Measurements from ENCODE around the gene BRINP2.

BRINP2 gene

GRCh38 chr1:177135250-177135649 lies 35.5 kb upstream of the BRINP2 start:
- H3K27me3 ChIP-seq (ENCODE audit: control insufficient read depth in 2 of 2, insufficient read depth in 2 of 2, low read length in 2 of 2): no peaks in the 10 kb centered on the region
- no peaks in the 10 kb centered on the region for H3K36me3 ChIP-seq (ENCODE audit: control insufficient read depth in 2 of 2, insufficient read depth in 2 of 2, low read length in 2 of 2)
- no peak overlapping the region for H3K4me3 ChIP-seq (ENCODE audit: low read length in 2 of 2)
- H3K9ac ChIP-seq (ENCODE audit: low read depth in 1 of 2, low read length in 2 of 2): no peak overlapping the region
- H3K9me3 ChIP-seq (ENCODE audit: control insufficient read depth in 2 of 2, low read length in 2 of 2): no peaks in the 10 kb centered on the region
- no peaks in the 10 kb centered on the region for H3K4me1 ChIP-seq (ENCODE audit: control insufficient read depth in 2 of 2, insufficient read depth in 2 of 2, low read length in 2 of 2)
- H3K27ac ChIP-seq (ENCODE audit: low read depth in 2 of 2, low read length in 2 of 2): no peak overlapping the region

GRCh38 chr1:177137814-177138213 lies 32.9 kb upstream of the BRINP2 start:
- no peak overlapping the region for H3K27ac ChIP-seq (ENCODE audit: low read depth in 2 of 2, low read length in 2 of 2)
- H3K4me3 ChIP-seq (ENCODE audit: low read length in 2 of 2): no peak overlapping the region
- H3K36me3 ChIP-seq (ENCODE audit: control insufficient read depth in 2 of 2, insufficient read depth in 2 of 2, low read length in 2 of 2): no peaks in the 10 kb centered on the region
- no peaks in the 10 kb centered on the region for H3K9me3 ChIP-seq (ENCODE audit: control insufficient read depth in 2 of 2, low read length in 2 of 2)
- no peaks in the 10 kb centered on the region for H3K27me3 ChIP-seq (ENCODE audit: control insufficient read depth in 2 of 2, insufficient read depth in 2 of 2, low read length in 2 of 2)
- H3K4me1 ChIP-seq (ENCODE audit: control insufficient read depth in 2 of 2, insufficient read depth in 2 of 2, low read length in 2 of 2): no peaks in the 10 kb centered on the region
- no peak overlapping the region for H3K9ac ChIP-seq (ENCODE audit: low read depth in 1 of 2, low read length in 2 of 2)

- H3K27ac ChIP-seq (ENCODE audit: low read depth in 2 of 2, low read length in 2 of 2): no peak overlapping the region
Measured at GRCh38 chr1:177138347-177138746, 32.4 kb upstream of the BRINP2 start.

GRCh38 chr1:177142010-177142409 lies 28.7 kb upstream of the BRINP2 start:
- no peaks in the 10 kb centered on the region for H3K36me3 ChIP-seq (ENCODE audit: control insufficient read depth in 2 of 2, insufficient read depth in 2 of 2, low read length in 2 of 2)
- no peaks in the 10 kb centered on the region for H3K9me3 ChIP-seq (ENCODE audit: control insufficient read depth in 2 of 2, low read length in 2 of 2)
- H3K27ac ChIP-seq (ENCODE audit: low read depth in 2 of 2, low read length in 2 of 2): no peak overlapping the region
- H3K27me3 ChIP-seq (ENCODE audit: control insufficient read depth in 2 of 2, insufficient read depth in 2 of 2, low read length in 2 of 2): no peaks in the 10 kb centered on the region
- H3K9ac ChIP-seq (ENCODE audit: low read depth in 1 of 2, low read length in 2 of 2): no peak overlapping the region
- no peak overlapping the region for H3K4me3 ChIP-seq (ENCODE audit: low read length in 2 of 2)
- no peaks in the 10 kb centered on the region for H3K4me1 ChIP-seq (ENCODE audit: control insufficient read depth in 2 of 2, insufficient read depth in 2 of 2, low read length in 2 of 2)

More at GRCh38 chr1:177138347-177138746, 32.4 kb upstream of the BRINP2 start:
- Histone ChIP-seq H3K27me3 (ENCODE audit: control insufficient read depth in 2 of 2, insufficient read depth in 2 of 2, low read length in 2 of 2) (no peaks in the 10 kb centered on the region), H3K4me3 (ENCODE audit: low read length in 2 of 2) (no peak overlapping the region), H3K9ac (ENCODE audit: low read depth in 1 of 2, low read length in 2 of 2) (no peak overlapping the region), H3K4me1 (ENCODE audit: control insufficient read depth in 2 of 2, insufficient read depth in 2 of 2, low read length in 2 of 2) (no peaks in the 10 kb centered on the region), H3K9me3 (ENCODE audit: control insufficient read depth in 2 of 2, low read length in 2 of 2) (no peaks in the 10 kb centered on the region), H3K36me3 (ENCODE audit: control insufficient read depth in 2 of 2, insufficient read depth in 2 of 2, low read length in 2 of 2) (no peaks in the 10 kb centered on the region)

- H3K4me3 ChIP-seq (ENCODE audit: low read length in 2 of 2): no peak overlapping the region
- no peak overlapping the region for H3K9ac ChIP-seq (ENCODE audit: low read depth in 1 of 2, low read length in 2 of 2)
- H3K27me3 ChIP-seq (ENCODE audit: control insufficient read depth in 2 of 2, insufficient read depth in 2 of 2, low read length in 2 of 2): no peaks in the 10 kb centered on the region
- H3K4me1 ChIP-seq (ENCODE audit: control insufficient read depth in 2 of 2, insufficient read depth in 2 of 2, low read length in 2 of 2): no peaks in the 10 kb centered on the region
- H3K27ac ChIP-seq (ENCODE audit: low read depth in 2 of 2, low read length in 2 of 2): no peak overlapping the region
- H3K9me3 ChIP-seq (ENCODE audit: control insufficient read depth in 2 of 2, low read length in 2 of 2): no peaks in the 10 kb centered on the region
- H3K36me3 ChIP-seq (ENCODE audit: control insufficient read depth in 2 of 2, insufficient read depth in 2 of 2, low read length in 2 of 2): no peaks in the 10 kb centered on the region
Measured at GRCh38 chr1:177142791-177143271, 27.9 kb upstream of the BRINP2 start.

GRCh38 chr1:177145106-177146070 lies 25.4 kb upstream of the BRINP2 start:
- Histone ChIP-seq H3K36me3 (ENCODE audit: control insufficient read depth in 2 of 2, insufficient read depth in 2 of 2, low read length in 2 of 2) (no peaks in the 10 kb centered on the region), H3K4me1 (ENCODE audit: control insufficient read depth in 2 of 2, insufficient read depth in 2 of 2, low read length in 2 of 2) (no peaks in the 10 kb centered on the region), H3K9ac (ENCODE audit: low read depth in 1 of 2, low read length in 2 of 2) (no peak overlapping the region), H3K27me3 (ENCODE audit: control insufficient read depth in 2 of 2, insufficient read depth in 2 of 2, low read length in 2 of 2) (no peaks in the 10 kb centered on the region), H3K27ac (ENCODE audit: low read depth in 2 of 2, low read length in 2 of 2) (no peak overlapping the region), H3K4me3 (ENCODE audit: low read length in 2 of 2) (no peak overlapping the region), H3K9me3 (ENCODE audit: control insufficient read depth in 2 of 2, low read length in 2 of 2) (no peaks in the 10 kb centered on the region)

GRCh38 chr1:177146499-177146898 lies 24.3 kb upstream of the BRINP2 start:
- no peak overlapping the region for H3K4me3 ChIP-seq (ENCODE audit: low read length in 2 of 2)
- H3K27me3 ChIP-seq (ENCODE audit: control insufficient read depth in 2 of 2, insufficient read depth in 2 of 2, low read length in 2 of 2): no peaks in the 10 kb centered on the region
- no peak overlapping the region for H3K27ac ChIP-seq (ENCODE audit: low read depth in 2 of 2, low read length in 2 of 2)
- H3K36me3 ChIP-seq (ENCODE audit: control insufficient read depth in 2 of 2, insufficient read depth in 2 of 2, low read length in 2 of 2): no peaks in the 10 kb centered on the region
- no peak overlapping the region for H3K9ac ChIP-seq (ENCODE audit: low read depth in 1 of 2, low read length in 2 of 2)
- no peaks in the 10 kb centered on the region for H3K4me1 ChIP-seq (ENCODE audit: control insufficient read depth in 2 of 2, insufficient read depth in 2 of 2, low read length in 2 of 2)
- no peaks in the 10 kb centered on the region for H3K9me3 ChIP-seq (ENCODE audit: control insufficient read depth in 2 of 2, low read length in 2 of 2)

GRCh38 chr1:177162243-177162642 lies 8.5 kb upstream of the BRINP2 start:
- no peaks in the 10 kb centered on the region for H3K36me3 ChIP-seq (ENCODE audit: control insufficient read depth in 2 of 2, insufficient read depth in 2 of 2, low read length in 2 of 2)
- no peaks in the 10 kb centered on the region for H3K4me1 ChIP-seq (ENCODE audit: control insufficient read depth in 2 of 2, insufficient read depth in 2 of 2, low read length in 2 of 2)
- no peak overlapping the region for H3K4me3 ChIP-seq (ENCODE audit: low read length in 2 of 2)
- no peaks in the 10 kb centered on the region for H3K9me3 ChIP-seq (ENCODE audit: control insufficient read depth in 2 of 2, low read length in 2 of 2)
- no peak overlapping the region for H3K9ac ChIP-seq (ENCODE audit: low read depth in 1 of 2, low read length in 2 of 2)
- no peak overlapping the region for H3K27ac ChIP-seq (ENCODE audit: low read depth in 2 of 2, low read length in 2 of 2)
- H3K27me3 ChIP-seq (ENCODE audit: control insufficient read depth in 2 of 2, insufficient read depth in 2 of 2, low read length in 2 of 2): peaks cover 10 to 16% of the 10 kb centered on the region in 2 donors

- H3K9ac ChIP-seq (ENCODE audit: low read depth in 1 of 2, low read length in 2 of 2): no peak overlapping the region
Measured at GRCh38 chr1:177163844-177164379, 6.8 kb upstream of the BRINP2 start.

GRCh38 chr1:177164380-177165068 lies 6.2 kb upstream of the BRINP2 start, which contains the start of gene ASTN1:
Gene ASTN1 (minus strand): TSS chr1:177164712. CDS start chr1:177164676, 36 bp downstream.
- Histone ChIP-seq H3K27me3 (ENCODE audit: control insufficient read depth in 2 of 2, insufficient read depth in 2 of 2, low read length in 2 of 2) (peaks cover 10 to 20% of the 10 kb centered on the region in 2 donors), H3K27ac (ENCODE audit: low read depth in 2 of 2, low read length in 2 of 2) (no peak within 1 kb of the TSS), H3K9ac (ENCODE audit: low read depth in 1 of 2, low read length in 2 of 2) (no peak within 1 kb of the TSS), H3K4me3 (ENCODE audit: low read length in 2 of 2) (no peak within 1 kb of the TSS), H3K36me3 (ENCODE audit: control insufficient read depth in 2 of 2, insufficient read depth in 2 of 2, low read length in 2 of 2) (no peaks in the 10 kb centered on the region), H3K4me1 (ENCODE audit: control insufficient read depth in 2 of 2, insufficient read depth in 2 of 2, low read length in 2 of 2) (no peaks in the 10 kb centered on the region), H3K9me3 (ENCODE audit: control insufficient read depth in 2 of 2, low read length in 2 of 2) (no peaks in the 10 kb centered on the region)

More at GRCh38 chr1:177163844-177164379, 6.8 kb upstream of the BRINP2 start:
- no peaks in the 10 kb centered on the region for H3K4me1 ChIP-seq (ENCODE audit: control insufficient read depth in 2 of 2, insufficient read depth in 2 of 2, low read length in 2 of 2)
- no peak overlapping the region for H3K4me3 ChIP-seq (ENCODE audit: low read length in 2 of 2)
- H3K27ac ChIP-seq (ENCODE audit: low read depth in 2 of 2, low read length in 2 of 2): no peak overlapping the region
- no peaks in the 10 kb centered on the region for H3K9me3 ChIP-seq (ENCODE audit: control insufficient read depth in 2 of 2, low read length in 2 of 2)
- peaks cover 10 to 20% of the 10 kb centered on the region in 2 donors for H3K27me3 ChIP-seq (ENCODE audit: control insufficient read depth in 2 of 2, insufficient read depth in 2 of 2, low read length in 2 of 2)
- H3K36me3 ChIP-seq (ENCODE audit: control insufficient read depth in 2 of 2, insufficient read depth in 2 of 2, low read length in 2 of 2): no peaks in the 10 kb centered on the region

Data from mucosa of rectum (tissue), 2 donors.